GM12865 (cell line): ENCODE measurements around the gene CNNM3.

Experiments used
- DNase-seq: peaks from one replicate; pipeline ENCODE4 v3.0.0; 2010; ENCODE audit warnings: low read depth
- H3K4me3 ChIP-seq: 2 replicates; pipeline ENCODE4 v1.5.1; 2011; ENCODE audit warnings: mild to moderate bottlenecking, low read depth, low read length, control low read depth
- TF ChIP-seq, protein P1 (sequence below): IDR thresholded peaks from 2 replicates; pipeline ENCODE4 v1.5.1; 2011; ENCODE audit warnings: low read length, control low read depth, low read depth, inconsistent platforms; ENCODE audit not compliant: insufficient read depth; ENCODE audit errors: missing control alignments

The CNNM3 gene

DNA sequence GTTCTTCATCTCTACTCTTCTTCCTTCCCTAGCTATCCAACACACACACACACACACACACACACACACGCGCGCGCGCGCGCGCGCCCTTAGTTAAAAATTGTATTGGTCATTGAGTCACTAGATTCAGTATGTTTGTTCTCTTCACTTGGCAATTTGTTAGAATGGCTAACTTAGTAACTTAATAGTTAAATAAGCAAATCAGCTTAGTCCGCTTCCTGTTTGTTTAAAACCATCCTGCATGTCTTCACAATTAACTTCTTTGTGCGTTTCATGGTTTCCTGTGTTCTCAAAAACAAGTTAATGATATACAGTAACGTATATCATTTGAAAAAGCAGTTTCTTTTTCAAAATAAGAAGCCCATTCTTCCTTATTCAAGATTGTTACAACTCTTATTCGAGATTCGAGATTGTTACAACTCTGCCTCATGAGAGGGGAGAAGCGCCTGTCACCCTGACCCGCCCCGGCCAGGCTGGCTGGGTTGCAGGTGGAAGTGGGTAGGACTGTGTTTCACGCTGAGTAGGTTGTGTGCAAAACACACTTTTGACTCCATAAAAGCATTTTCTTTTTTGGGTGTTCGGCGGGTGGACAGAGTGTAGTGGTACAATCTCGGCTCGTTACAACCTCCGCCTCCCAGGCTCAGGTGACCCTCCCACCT is 9.5 kb upstream of the CNNM3 start:
- peak; percentile 26 for DNase-seq

DNA sequence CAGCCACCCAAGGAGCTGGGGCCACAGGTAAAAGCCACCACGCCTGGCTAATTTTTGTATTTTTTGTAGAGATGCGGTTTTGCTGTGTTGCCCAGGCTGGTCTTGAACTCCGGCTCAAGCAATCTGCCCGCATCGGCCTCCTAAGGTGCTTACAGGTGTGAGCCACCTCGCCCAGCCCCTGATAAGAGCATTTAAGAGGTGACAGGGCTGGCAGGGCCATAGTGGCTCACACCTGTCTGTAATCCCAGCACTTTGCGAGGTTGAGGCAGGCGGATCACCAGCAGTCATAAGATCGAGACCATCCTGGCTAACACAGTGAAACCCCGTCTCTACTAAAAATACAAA is 9.0 kb upstream of the CNNM3 start:
- H3K4me3 ChIP-seq = no peak overlapping the region
- DNase-seq = no peak
- TF ChIP-seq, protein P1, sequence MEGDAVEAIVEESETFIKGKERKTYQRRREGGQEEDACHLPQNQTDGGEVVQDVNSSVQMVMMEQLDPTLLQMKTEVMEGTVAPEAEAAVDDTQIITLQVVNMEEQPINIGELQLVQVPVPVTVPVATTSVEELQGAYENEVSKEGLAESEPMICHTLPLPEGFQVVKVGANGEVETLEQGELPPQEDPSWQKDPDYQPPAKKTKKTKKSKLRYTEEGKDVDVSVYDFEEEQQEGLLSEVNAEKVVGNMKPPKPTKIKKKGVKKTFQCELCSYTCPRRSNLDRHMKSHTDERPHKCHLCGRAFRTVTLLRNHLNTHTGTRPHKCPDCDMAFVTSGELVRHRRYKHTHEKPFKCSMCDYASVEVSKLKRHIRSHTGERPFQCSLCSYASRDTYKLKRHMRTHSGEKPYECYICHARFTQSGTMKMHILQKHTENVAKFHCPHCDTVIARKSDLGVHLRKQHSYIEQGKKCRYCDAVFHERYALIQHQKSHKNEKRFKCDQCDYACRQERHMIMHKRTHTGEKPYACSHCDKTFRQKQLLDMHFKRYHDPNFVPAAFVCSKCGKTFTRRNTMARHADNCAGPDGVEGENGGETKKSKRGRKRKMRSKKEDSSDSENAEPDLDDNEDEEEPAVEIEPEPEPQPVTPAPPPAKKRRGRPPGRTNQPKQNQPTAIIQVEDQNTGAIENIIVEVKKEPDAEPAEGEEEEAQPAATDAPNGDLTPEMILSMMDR = no peak

More for the DNA sequence above, 9.5 kb upstream of the CNNM3 start:
- no peak overlapping the region for H3K4me3 ChIP-seq
- TF ChIP-seq, protein P1 = no peak

DNA sequence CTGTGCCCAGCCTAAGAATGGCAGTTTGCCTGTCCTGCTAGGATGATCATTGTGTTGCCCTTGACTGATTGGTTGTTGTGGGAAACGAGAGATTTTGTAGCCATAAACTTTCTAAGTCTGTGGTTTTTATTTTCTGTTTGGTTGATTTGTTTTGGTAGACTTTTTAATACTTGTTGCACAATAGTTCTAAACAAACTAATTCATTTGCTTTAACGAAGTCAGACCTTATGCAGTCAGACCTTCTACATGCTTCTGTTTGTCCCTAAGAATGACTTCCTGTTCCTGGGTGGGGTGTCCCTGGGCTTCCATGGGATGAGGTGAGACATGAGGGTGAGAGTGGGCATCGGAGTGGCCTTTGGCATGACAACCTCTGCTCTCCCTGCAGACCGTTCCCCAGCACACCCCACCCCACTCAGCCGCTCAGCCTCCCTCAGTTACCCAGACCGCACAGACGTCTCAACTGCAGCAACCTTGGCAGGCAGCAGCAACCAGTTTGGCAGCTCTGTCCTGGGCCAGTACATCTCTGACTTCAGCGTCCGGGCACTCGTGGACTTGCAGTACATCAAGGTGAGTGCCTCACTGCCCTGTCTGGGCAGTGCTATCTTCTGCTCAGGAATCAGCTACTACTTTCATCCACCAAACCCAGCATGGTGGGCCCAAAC is 7.8 kb upstream of the CNNM3 start:
- H3K4me3 ChIP-seq = no peak overlapping the region
- TF ChIP-seq, protein P1 = no peak
- DNase-seq = no peak

DNA sequence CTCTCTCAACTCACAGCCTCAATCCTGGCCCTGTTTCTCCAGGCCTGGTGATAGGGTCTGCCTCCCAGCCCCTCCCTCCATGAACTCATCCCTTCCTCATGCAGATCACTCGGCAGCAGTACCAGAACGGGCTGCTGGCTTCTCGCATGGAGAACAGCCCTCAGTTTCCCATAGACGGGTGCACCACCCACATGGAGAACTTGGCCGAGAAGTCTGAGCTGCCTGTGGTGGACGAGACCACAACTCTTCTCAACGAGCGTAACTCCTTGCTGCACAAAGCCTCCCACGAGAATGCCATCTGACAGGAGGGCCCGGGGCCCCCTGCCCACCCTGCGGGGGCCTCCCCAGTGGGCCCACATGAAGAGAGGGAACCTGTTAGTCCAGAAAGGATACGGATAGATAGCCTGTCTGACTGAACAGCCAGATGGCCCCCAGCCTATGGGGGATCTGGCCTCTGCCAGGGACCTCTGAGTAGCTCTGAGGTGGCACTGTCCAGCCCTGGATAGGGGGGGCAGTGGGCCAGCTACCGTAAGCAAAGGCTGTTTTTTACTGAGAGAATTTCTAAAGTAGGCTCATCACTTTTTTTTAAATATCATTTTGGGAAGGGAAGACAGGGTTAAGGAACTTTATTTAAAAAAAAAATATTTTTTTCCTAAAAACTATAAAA is 6.7 kb upstream of the CNNM3 start:
- no peak for DNase-seq
- TF ChIP-seq, protein P1 = no peak
- no peak overlapping the region for H3K4me3 ChIP-seq

DNA sequence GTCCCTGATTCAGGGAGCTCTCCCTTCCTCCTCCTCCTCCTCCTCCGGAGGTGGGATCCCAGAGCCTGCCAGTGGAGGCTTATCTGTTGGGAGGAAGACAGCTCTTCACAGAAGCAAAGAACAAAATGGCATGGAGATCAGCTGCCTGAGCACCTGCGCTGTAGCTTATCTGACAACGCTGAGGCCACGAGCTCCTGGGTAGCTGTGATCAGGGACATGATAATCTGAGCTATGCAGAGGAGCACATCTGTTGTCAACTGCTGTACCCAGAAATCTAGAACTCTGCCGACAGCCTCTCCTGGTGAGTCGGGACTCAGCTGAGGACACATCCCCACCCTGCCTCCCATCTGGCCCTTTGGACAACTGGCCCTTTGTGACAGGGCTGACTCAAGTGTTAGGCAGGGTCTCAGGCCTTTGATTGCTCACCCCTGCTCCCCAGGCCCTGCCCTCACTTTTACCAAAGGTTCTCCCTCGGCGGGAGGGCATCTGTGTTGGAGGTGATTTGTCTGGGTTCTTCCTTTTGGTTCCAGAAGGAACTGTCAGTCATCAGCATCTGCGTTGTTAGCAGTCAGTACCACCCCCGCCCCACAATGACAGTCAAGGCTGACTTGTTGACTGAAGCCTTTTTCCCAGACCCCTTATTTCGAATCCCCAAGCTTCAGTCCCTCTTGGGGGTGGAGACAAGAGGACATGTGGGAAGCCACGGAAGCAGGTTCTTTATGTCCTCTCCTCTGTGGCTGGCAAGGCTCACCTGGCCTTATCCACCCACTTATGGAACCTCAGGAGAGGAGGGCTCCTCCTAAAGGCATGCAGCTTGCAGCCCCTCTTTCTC is 5.9 kb upstream of the CNNM3 start:
- no peak overlapping the region for H3K4me3 ChIP-seq
- TF ChIP-seq, protein P1 = no peak
- DNase-seq = no peak

DNA sequence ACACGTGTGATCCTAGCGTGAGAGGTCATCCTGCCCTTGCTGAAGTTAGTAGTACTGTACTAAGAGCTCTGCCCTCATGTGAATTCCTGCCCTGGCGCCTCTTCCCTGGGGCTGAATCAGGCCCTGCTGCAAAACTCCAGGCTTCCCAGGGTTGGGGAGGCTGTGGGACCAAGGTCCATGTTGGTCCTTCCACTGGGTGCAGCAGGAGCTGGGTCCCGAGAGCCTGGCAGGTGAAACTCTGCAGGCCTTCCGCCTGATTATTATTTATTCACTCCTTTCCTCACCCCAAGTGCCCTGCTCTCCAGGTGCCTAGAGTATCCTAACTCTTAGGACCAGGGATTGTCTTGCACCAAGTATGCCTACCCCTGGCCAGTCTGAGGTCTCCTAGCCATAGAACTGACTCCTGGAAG is 5.3 kb upstream of the CNNM3 start:
- H3K4me3 ChIP-seq = no peak overlapping the region
- TF ChIP-seq, protein P1 = no peak

More for the DNA sequence above, 5.3 kb upstream of the CNNM3 start:
- no peak for DNase-seq
